C4-2B (cell line): ENCODE measurements around the gene LITAFD.

Experiments used
- ZFX ChIP-seq: fragments of 450-650 bp; IDR thresholded peaks from 2 replicates; pipeline ENCODE4 v1.6.1; 2017
- TF ChIP-seq, protein P1 (sequence below): fragments of 450-650 bp; conservative IDR thresholded peaks from 2 replicates; pipeline ENCODE4 v1.5.1; 2017; ENCODE audit warnings: mild to moderate bottlenecking

DNA sequence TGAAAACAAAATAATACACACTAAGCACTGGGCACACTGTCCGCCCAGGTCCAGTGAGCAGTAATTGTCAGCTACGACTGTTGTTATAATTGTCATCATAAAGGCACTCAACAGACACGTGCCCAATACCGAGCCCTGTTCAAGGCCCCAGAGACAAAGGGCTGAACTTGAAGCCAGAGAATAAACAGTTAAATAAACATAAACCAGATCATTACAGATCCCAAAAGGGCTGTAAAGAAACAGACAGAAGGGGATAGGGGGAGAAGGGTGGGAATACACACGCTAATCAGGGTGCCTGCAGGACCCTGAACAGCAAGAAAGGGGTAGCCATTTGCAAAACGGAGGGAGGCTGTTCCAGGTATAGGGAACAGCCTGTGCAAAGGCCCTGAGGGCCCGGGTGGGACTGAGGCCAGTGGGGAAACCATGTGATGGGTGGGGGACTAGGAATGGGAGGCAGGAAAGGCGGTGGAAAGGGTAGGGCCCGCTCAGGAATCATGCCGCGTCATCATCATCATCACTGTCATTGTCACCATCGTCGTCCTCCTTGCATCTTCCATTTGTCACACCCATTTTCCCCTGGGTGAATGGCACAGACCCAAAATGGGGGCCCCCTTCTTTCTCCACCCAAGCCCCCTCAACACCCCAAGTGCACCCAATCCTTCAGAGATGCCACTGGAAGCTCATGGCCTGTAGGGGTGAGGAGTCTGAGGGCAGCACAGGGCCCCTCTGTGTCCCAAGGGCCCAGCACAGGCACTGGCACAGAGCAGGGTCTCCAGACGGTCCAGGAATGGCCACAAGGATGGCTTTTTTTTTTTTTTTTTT is 19.6 kb upstream of the LITAFD start:
- TF ChIP-seq, protein P1, sequence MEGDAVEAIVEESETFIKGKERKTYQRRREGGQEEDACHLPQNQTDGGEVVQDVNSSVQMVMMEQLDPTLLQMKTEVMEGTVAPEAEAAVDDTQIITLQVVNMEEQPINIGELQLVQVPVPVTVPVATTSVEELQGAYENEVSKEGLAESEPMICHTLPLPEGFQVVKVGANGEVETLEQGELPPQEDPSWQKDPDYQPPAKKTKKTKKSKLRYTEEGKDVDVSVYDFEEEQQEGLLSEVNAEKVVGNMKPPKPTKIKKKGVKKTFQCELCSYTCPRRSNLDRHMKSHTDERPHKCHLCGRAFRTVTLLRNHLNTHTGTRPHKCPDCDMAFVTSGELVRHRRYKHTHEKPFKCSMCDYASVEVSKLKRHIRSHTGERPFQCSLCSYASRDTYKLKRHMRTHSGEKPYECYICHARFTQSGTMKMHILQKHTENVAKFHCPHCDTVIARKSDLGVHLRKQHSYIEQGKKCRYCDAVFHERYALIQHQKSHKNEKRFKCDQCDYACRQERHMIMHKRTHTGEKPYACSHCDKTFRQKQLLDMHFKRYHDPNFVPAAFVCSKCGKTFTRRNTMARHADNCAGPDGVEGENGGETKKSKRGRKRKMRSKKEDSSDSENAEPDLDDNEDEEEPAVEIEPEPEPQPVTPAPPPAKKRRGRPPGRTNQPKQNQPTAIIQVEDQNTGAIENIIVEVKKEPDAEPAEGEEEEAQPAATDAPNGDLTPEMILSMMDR, result no peak
- TF ChIP-seq ZFX, result no peak
